ENCODE measurements around the gene POLN.

POLN gene

GRCh38 chr4:2105559-2105958 lies 136.4 kb downstream of the POLN start:
- Mint-ChIP-seq H3K4me1 (peaks cover 12% of the 10 kb centered on the region), H3K27me3 (peaks cover 12% of the 10 kb centered on the region), H3K9me3 (peaks cover 16 to 29% of the 10 kb centered on the region in 2 donors), H3K27ac (no peak overlapping the region), H3K4me3 (no peak overlapping the region)
- ATAC-seq (no peak), DNase-seq (no peak)

GRCh38 chr4:2104556-2105345 lies 137.2 kb downstream of the POLN start:
- Mint-ChIP-seq H3K27me3 (peaks cover 4% of the 10 kb centered on the region), H3K27ac (no peak overlapping the region), H3K4me1 (peaks cover 12% of the 10 kb centered on the region), H3K4me3 (no peak overlapping the region), H3K9me3 (peaks cover 16 to 29% of the 10 kb centered on the region in 2 donors)
- ATAC-seq (no peak), DNase-seq (no peak)

GRCh38 chr4:2103843-2104547 lies 137.9 kb downstream of the POLN start:
- Mint-ChIP-seq H3K9me3 (peaks cover 16 to 29% of the 10 kb centered on the region in 2 donors), H3K4me1 (peaks cover 11% of the 10 kb centered on the region), H3K27me3 (peaks cover 6% of the 10 kb centered on the region), H3K4me3 (no peak overlapping the region), H3K27ac (no peak overlapping the region)
- ATAC-seq (no peak), DNase-seq (no peak)

- DNase-seq: no peak
- H3K4me3 Mint-ChIP-seq: no peak overlapping the region
- H3K9me3 Mint-ChIP-seq: peaks cover 16 to 29% of the 10 kb centered on the region in 2 donors
- peaks cover 6% of the 10 kb centered on the region for H3K27me3 Mint-ChIP-seq
- peaks cover 6% of the 10 kb centered on the region for H3K4me1 Mint-ChIP-seq
- ATAC-seq: no peak
- no peak overlapping the region for H3K27ac Mint-ChIP-seq
Observed at GRCh38 chr4:2103127-2103842, 138.6 kb downstream of the POLN start.

- Mint-ChIP-seq H3K9me3 (peaks cover 16 to 29% of the 10 kb centered on the region in 2 donors), H3K4me1 (peaks cover 6% of the 10 kb centered on the region), H3K27me3 (peaks cover 6% of the 10 kb centered on the region), H3K27ac (no peak overlapping the region), H3K4me3 (no peak overlapping the region)
- DNase-seq (no peak), ATAC-seq (no peak)
Observed at GRCh38 chr4:2102045-2102883, 139.7 kb downstream of the POLN start.

GRCh38 chr4:2101346-2102044 lies 140.4 kb downstream of the POLN start:
- ATAC-seq (no peak), DNase-seq (no peak)
- Mint-ChIP-seq H3K27me3 (peaks cover 6% of the 10 kb centered on the region), H3K4me1 (peaks cover 6% of the 10 kb centered on the region), H3K4me3 (no peak overlapping the region), H3K27ac (no peak overlapping the region), H3K9me3 (peaks cover 22 to 35% of the 10 kb centered on the region in 2 donors)

- no peaks in the 10 kb centered on the region for H3K4me1 Mint-ChIP-seq
- no peak for DNase-seq
- H3K27me3 Mint-ChIP-seq: peaks cover 12% of the 10 kb centered on the region
- no peak overlapping the region for H3K27ac Mint-ChIP-seq
- no peak for ATAC-seq
- H3K9me3 Mint-ChIP-seq: peaks cover 8 to 20% of the 10 kb centered on the region in 2 donors
- no peak overlapping the region for H3K4me3 Mint-ChIP-seq
Observed at GRCh38 chr4:2096073-2096609, 145.8 kb downstream of the POLN start.

- H3K4me1 Mint-ChIP-seq: no peaks in the 10 kb centered on the region
- peaks cover 12% of the 10 kb centered on the region for H3K27me3 Mint-ChIP-seq
- H3K27ac Mint-ChIP-seq: no peak overlapping the region
- no peak for ATAC-seq
- no peak overlapping the region for H3K4me3 Mint-ChIP-seq
- DNase-seq: no peak
- peaks cover 8 to 17% of the 10 kb centered on the region in 2 donors for H3K9me3 Mint-ChIP-seq
Observed at GRCh38 chr4:2095236-2096072, 146.5 kb downstream of the POLN start.

GRCh38 chr4:2094545-2094944 lies 147.4 kb downstream of the POLN start:
- Mint-ChIP-seq H3K27ac (no peak overlapping the region), H3K4me3 (no peak overlapping the region)

GRCh38 chr4:2093265-2093664 lies 148.7 kb downstream of the POLN start:
- no peaks in the 10 kb centered on the region for H3K4me1 Mint-ChIP-seq
- no peak overlapping the region for H3K27ac Mint-ChIP-seq
- no peak overlapping the region for H3K4me3 Mint-ChIP-seq
- peaks cover 6% of the 10 kb centered on the region for H3K27me3 Mint-ChIP-seq
- DNase-seq: no peak
- H3K9me3 Mint-ChIP-seq: peaks cover 8 to 17% of the 10 kb centered on the region in 2 donors
- ATAC-seq: no peak

More at GRCh38 chr4:2094545-2094944, 147.4 kb downstream of the POLN start:
- DNase-seq (no peak), ATAC-seq (no peak)
- Mint-ChIP-seq H3K9me3 (peaks cover 8 to 17% of the 10 kb centered on the region in 2 donors), H3K27me3 (peaks cover 11% of the 10 kb centered on the region), H3K4me1 (no peaks in the 10 kb centered on the region)

- DNase-seq (no peak), ATAC-seq (no peak)
- H3K9me3 Mint-ChIP-seq: peaks cover 8 to 17% of the 10 kb centered on the region in 2 donors
- H3K27ac Mint-ChIP-seq: no peak overlapping the region
- H3K4me3 Mint-ChIP-seq: no peak overlapping the region
- H3K4me1 Mint-ChIP-seq: no peaks in the 10 kb centered on the region
- H3K27me3 Mint-ChIP-seq: peaks cover 6% of the 10 kb centered on the region
Observed at GRCh38 chr4:2092669-2093053, 149.3 kb downstream of the POLN start.

GRCh38 chr4:2091990-2092668 lies 149.8 kb downstream of the POLN start:
- no peak for ATAC-seq
- no peak for DNase-seq
- Mint-ChIP-seq H3K27me3 (peaks cover 6% of the 10 kb centered on the region), H3K4me1 (no peaks in the 10 kb centered on the region), H3K4me3 (no peak overlapping the region), H3K27ac (peak overlapping the region in 1 of 2 donors; percentile 34), H3K9me3 (peaks cover 8 to 17% of the 10 kb centered on the region in 2 donors)

- no peak for DNase-seq
- Mint-ChIP-seq H3K27ac (no peak overlapping the region), H3K4me3 (no peak overlapping the region), H3K4me1 (no peaks in the 10 kb centered on the region), H3K27me3 (peaks cover 6% of the 10 kb centered on the region), H3K9me3 (peaks cover 0 to 2% of the 10 kb centered on the region in 2 donors)
- ATAC-seq: no peak
Observed at GRCh38 chr4:2090642-2091041, 151.3 kb downstream of the POLN start.

Data from stimulated activated naive CD8-positive, alpha-beta T cell treated with anti-CD3 and anti-CD28 coated beads, Interleukin-15, amount 100 ng/mL, for 72 hours (primary cell).